ENCODE results near the gene COPS2.
A peak's percentile ranks its signal among the peaks of the same experiment; 100 is the strongest.
"Not testable (repeated sequence)": the region's sequence is repeated elsewhere in the genome, so short reads cannot be mapped to it uniquely, and the experiment has no call there.

COPS2 gene

GRCh38 chr15:49101536-49101935 lies 53.9 kb downstream of the COPS2 start:
- DNase-seq = no peak

GRCh38 chr15:49096090-49096750 lies 59.2 kb downstream of the COPS2 start:
- DNase-seq = no peak

GRCh38 chr15:49094923-49095322 lies 60.5 kb downstream of the COPS2 start:
- no peak for DNase-seq

- DNase-seq = no peak
These were observed 61.9 kb downstream of the COPS2 start for GRCh38 chr15:49093252-49094105.

- no peak for DNase-seq
These were observed 66.4 kb downstream of the COPS2 start for GRCh38 chr15:49088996-49089395.

- DNase-seq = no peak
These were observed 69.5 kb downstream of the COPS2 start for GRCh38 chr15:49085696-49086459.

- DNase-seq = no peak
These were observed 71.2 kb downstream of the COPS2 start for GRCh38 chr15:49084285-49084570.

GRCh38 chr15:49083401-49084284 lies 71.8 kb downstream of the COPS2 start:
- DNase-seq = no peak

- no peak for DNase-seq
These were observed 72.4 kb downstream of the COPS2 start for GRCh38 chr15:49082960-49083359.

GRCh38 chr15:49079340-49080039 lies 75.9 kb downstream of the COPS2 start:
- peak; percentile 2 for DNase-seq

GRCh38 chr15:49075881-49076280 lies 79.5 kb downstream of the COPS2 start:
- DNase-seq = no peak

GRCh38 chr15:49074589-49075287 lies 80.7 kb downstream of the COPS2 start:
- not testable (repeated sequence) for DNase-seq
